IMR-90 (cell line): Measurements from ENCODE around the gene ZBED4. TPM values are rescaled to one million over a fixed set of nuclear protein-coding genes. Genes with fewer than 3 reads are reported as not detected.

ENCODE experiments used
- ATAC-seq: fragments of 200-7000 bp; cut with Tn5 transposase; 2 replicates; pipeline ENCODE4 v1.9.1; 2020; ENCODE audit warnings: low read depth, mild to moderate bottlenecking, moderate library complexity
- BruUV-seq: library from RNA; stranded (reverse); fragments of 400-500 nt; replicated peaks from 2 replicates; lab custom pipeline; 2021; lab: Mats Ljungman, UMichigan
- CTCF ChIA-PET: fragments of 300-600 bp; formaldehyde crosslinking; extraction: SDS; loops from one replicate; lab custom pipeline; 2021; ENCODE audit warnings: antibody characterized with exemption; lab: Yijun Ruan, JAX
- POLR2A ChIA-PET: fragments of 300-600 bp; sonication (Branson Sonifier 250); formaldehyde crosslinking; loops from one replicate; lab custom pipeline; 2022; ENCODE audit warnings: antibody characterized with exemption; ENCODE audit not compliant: unreplicated experiment; lab: Charles Lee
- DNase-seq: peaks from one replicate; pipeline ENCODE4 v3.0.0; 2013
- H2AFZ ChIP-seq: replicated peaks from 2 replicates; pipeline ENCODE3; 2013; ENCODE audit warnings: low read length, mild to moderate bottlenecking; ENCODE audit not compliant: poor library complexity
- H2AK5ac ChIP-seq: 2 replicates; pipeline ENCODE4 v1.6.1; 2013; ENCODE audit warnings: low read depth, low read length, inconsistent platforms
- H2AK9ac ChIP-seq: replicated peaks from 2 replicates; pipeline ENCODE3; 2013; ENCODE audit warnings: mild to moderate bottlenecking, low read depth, low read length, moderate library complexity; ENCODE audit not compliant: poor library complexity
- H2BK120ac ChIP-seq: 2 replicates; pipeline ENCODE4 v1.6.1; 2013; ENCODE audit warnings: low read depth, low read length, inconsistent platforms
- H2BK15ac ChIP-seq: 3 replicates; pipeline ENCODE4 v1.6.1; 2013; ENCODE audit warnings: low read depth, low read length, inconsistent platforms
- H2BK20ac ChIP-seq: 2 replicates; pipeline ENCODE4 v1.6.1; 2013; ENCODE audit warnings: low read depth, mild to moderate bottlenecking, inconsistent platforms, low read length, moderate library complexity
- H2BK5ac ChIP-seq: 2 replicates; pipeline ENCODE4 v1.6.1; 2013; ENCODE audit warnings: mild to moderate bottlenecking, low read depth, low read length, inconsistent platforms; ENCODE audit not compliant: poor library complexity, severe bottlenecking
- H3K14ac ChIP-seq: replicated peaks from 2 replicates; pipeline ENCODE4 v1.6.1; 2013; ENCODE audit warnings: low read depth, low read length, inconsistent platforms
- H3K18ac ChIP-seq: 2 replicates; pipeline ENCODE4 v1.6.1; 2013; ENCODE audit warnings: low read depth, low read length, control low read depth
- H3K23ac ChIP-seq: 2 replicates; pipeline ENCODE4 v1.6.1; 2013; ENCODE audit warnings: low read depth, low read length, inconsistent platforms
- H3K27ac ChIP-seq: 2 replicates; pipeline ENCODE4 v1.5.1; 2013; ENCODE audit warnings: mild to moderate bottlenecking, control low read depth, low read length; ENCODE audit not compliant: insufficient read depth
- H3K27me3 ChIP-seq: 2 replicates; pipeline ENCODE4 v1.6.1; 2013; ENCODE audit warnings: low read length; ENCODE audit not compliant: control insufficient read depth, insufficient read depth
- H3K36me3 ChIP-seq: 2 replicates; pipeline ENCODE4 v1.6.1; 2013; ENCODE audit warnings: low read length, mixed read lengths; ENCODE audit not compliant: control insufficient read depth, insufficient read depth
- H3K4ac ChIP-seq: 2 replicates; pipeline ENCODE4 v1.6.1; 2013; ENCODE audit warnings: low read depth, low read length, inconsistent platforms
- H3K4me1 ChIP-seq: 2 replicates; pipeline ENCODE4 v1.6.1; 2013; ENCODE audit warnings: low read length, mixed read lengths; ENCODE audit not compliant: control insufficient read depth, insufficient read depth
- H3K4me2 ChIP-seq: 2 replicates; pipeline ENCODE4 v1.6.1; 2013; ENCODE audit warnings: low read depth, mild to moderate bottlenecking, control low read depth, low read length, moderate library complexity
- H3K4me3 ChIP-seq: 2 replicates; pipeline ENCODE4 v1.5.1; 2013; ENCODE audit warnings: low read depth, mild to moderate bottlenecking, control low read depth, low read length, moderate library complexity; ENCODE audit not compliant: insufficient read depth
- H3K56ac ChIP-seq: 2 replicates; pipeline ENCODE4 v1.6.1; 2013; ENCODE audit warnings: low read length, inconsistent platforms; ENCODE audit not compliant: insufficient read depth; ENCODE audit errors: extremely low read depth
- H3K79me1 ChIP-seq, 2 experiments: 2 replicates each; pipeline ENCODE4 v1.6.1; 2013; ENCODE audit warnings: low read length in 2 of 2, inconsistent platforms in 1 of 2, low read depth in 1 of 2
- H3K9ac ChIP-seq: 2 replicates; pipeline ENCODE4 v1.6.1; 2013; ENCODE audit warnings: low read depth, low read length, control low read depth
- H3K9me1 ChIP-seq: 2 replicates; pipeline ENCODE4 v1.6.1; 2013; ENCODE audit warnings: low read length, inconsistent platforms; ENCODE audit not compliant: insufficient read depth
- H3K9me3 ChIP-seq: 2 replicates; pipeline ENCODE4 v1.6.1; 2013; ENCODE audit warnings: low read length; ENCODE audit not compliant: control insufficient read depth, insufficient read depth
- H4K20me1 ChIP-seq: 2 replicates; pipeline ENCODE4 v1.6.1; 2013; ENCODE audit warnings: low read length, inconsistent platforms; ENCODE audit not compliant: insufficient read depth
- H4K5ac ChIP-seq: 2 replicates; pipeline ENCODE4 v1.6.1; 2013; ENCODE audit warnings: mild to moderate bottlenecking, low read depth, low read length, control low read depth
- H4K8ac ChIP-seq, 2 experiments: 2 replicates each; pipeline ENCODE4 v1.6.1; 2013; ENCODE audit warnings: low read depth in 2 of 2, low read length in 2 of 2, control low read depth in 1 of 2, inconsistent platforms in 1 of 2
- H4K91ac ChIP-seq: 2 replicates; pipeline ENCODE4 v1.6.1; 2013; ENCODE audit warnings: low read depth, low read length, inconsistent platforms; ENCODE audit not compliant: insufficient read depth
- MXI1 ChIP-seq: IDR thresholded peaks from 2 replicates; pipeline ENCODE4 v1.6.1; 2012; ENCODE audit warnings: low read depth, mild to moderate bottlenecking, low read length, moderate library complexity, borderline replicate concordance
- WGBS, 2 experiments: methylation state at CpG; one replicate each; pipeline versions ENCODE4 v1.1.5 to v1.1.7; 2013; ENCODE audit warnings: missing lambda C conversion rate in 2 of 2; ENCODE audit not compliant: insufficient read length in 1 of 2; ENCODE audit errors: extremely low coverage in 2 of 2; 5-methylcytosine and 5-hydroxymethylcytosine counted together
- dilution Hi-C: fragments of 300-500 bp; cut with HindIII; formaldehyde crosslinking; loops from one replicate; pipeline ENCODE4 v1.14.3; 2018; ENCODE audit warnings: low sequenced_read_pairs; ENCODE audit not compliant: unreplicated experiment
- in situ Hi-C: fragments of 300-500 bp; cut with MboI; formaldehyde crosslinking; loops from 3 replicates; pipeline ENCODE4 v1.14.3; 2019; ENCODE audit warnings: low sequenced_read_pairs, inconsistent platforms, mixed read lengths
- intact Hi-C: fragments of 100-400 bp; cut with micrococcal nuclease; formaldehyde crosslinking; loops from 2 replicates; pipeline ENCODE4 v1.10.0; 2022
- polyA plus RNA-seq, 3 experiments: library from polyadenylated mRNA; depleted of rRNA; stranded (reverse); fragments of >200 nt; gene quantifications; 2 replicates each; pipeline ENCODE4 v1.2.3, GENCODE V29; 2012; ENCODE audit warnings: low replicate concordance in 1 of 3
- total RNA-seq: library from RNA; depleted of rRNA; stranded (reverse); fragments of >200 nt; gene quantifications from 2 replicates; pipeline ENCODE4 v1.2.3, GENCODE V29; 2012

Gene ZBED4
- total and polyA plus RNA-seq, 2 of the 4 experiments (the other 2 are of a cell fraction), result 9.3 to 10.5 TPM

GRCh38 chr22:49886346-49887063 lies 32.9 kb downstream of the ZBED4 start:
- Histone ChIP-seq H3K9me1 (peaks cover 7% of the 10 kb centered on the region), H3K56ac (no peak overlapping the region), H3K4ac (no peak overlapping the region), H2BK15ac (no peak overlapping the region), H4K5ac (no peak overlapping the region), H2AFZ (no peak overlapping the region), H4K91ac (no peak overlapping the region), H2BK20ac (no peak overlapping the region), H3K14ac (no peak overlapping the region), H3K18ac (no peak overlapping the region), H2BK5ac (no peak overlapping the region), H2AK9ac (no peak overlapping the region), H3K4me2 (no peak overlapping the region), H3K9ac (no peak overlapping the region), H3K27ac (no peak overlapping the region), H3K4me1 (peaks cover 4% of the 10 kb centered on the region; the same call in 1 of the 2 replicates), H4K8ac (no peak overlapping the region), H2AK5ac (no peak overlapping the region), H2BK120ac (no peak overlapping the region), H3K9me3 (peaks cover 9% of the 10 kb centered on the region), H3K23ac (no peak overlapping the region), H3K79me1 (peaks cover 51 to 83% of the 10 kb centered on the region in 2 experiments), H3K36me3 (peaks cover 49% of the 10 kb centered on the region), H3K4me3 (no peak overlapping the region), H4K20me1 (peaks cover 35% of the 10 kb centered on the region), H3K27me3 (no peaks in the 10 kb centered on the region)
- WGBS, 2 experiments, result 94% methylated on average over 23 of the region's 41 CpGs; no CpG with 5 or more reads in 1 of the 2 experiments
- dilution Hi-C loops, result no loop called here
- in situ Hi-C loops, result no loop called here
- TF ChIP-seq MXI1, result no peak
- ChIA-PET CTCF (no interaction called here), POLR2A (no interaction called here)
- intact Hi-C loops, result no loop called here
- DNase-seq, result no peak
- no peak for ATAC-seq
- no TSS peak for BruUV-seq
